HG02588 (cell line): ENCODE results near the gene CCDC120.

ENCODE experiments used
- ATAC-seq: cut with Tn5 transposase; IDR thresholded peaks from one replicate; pipeline ENCODE4 v1.9.1; 2021; ENCODE audit warnings: mild to moderate bottlenecking, moderate library complexity; ENCODE audit not compliant: unreplicated experiment

The CCDC120 gene

DNA sequence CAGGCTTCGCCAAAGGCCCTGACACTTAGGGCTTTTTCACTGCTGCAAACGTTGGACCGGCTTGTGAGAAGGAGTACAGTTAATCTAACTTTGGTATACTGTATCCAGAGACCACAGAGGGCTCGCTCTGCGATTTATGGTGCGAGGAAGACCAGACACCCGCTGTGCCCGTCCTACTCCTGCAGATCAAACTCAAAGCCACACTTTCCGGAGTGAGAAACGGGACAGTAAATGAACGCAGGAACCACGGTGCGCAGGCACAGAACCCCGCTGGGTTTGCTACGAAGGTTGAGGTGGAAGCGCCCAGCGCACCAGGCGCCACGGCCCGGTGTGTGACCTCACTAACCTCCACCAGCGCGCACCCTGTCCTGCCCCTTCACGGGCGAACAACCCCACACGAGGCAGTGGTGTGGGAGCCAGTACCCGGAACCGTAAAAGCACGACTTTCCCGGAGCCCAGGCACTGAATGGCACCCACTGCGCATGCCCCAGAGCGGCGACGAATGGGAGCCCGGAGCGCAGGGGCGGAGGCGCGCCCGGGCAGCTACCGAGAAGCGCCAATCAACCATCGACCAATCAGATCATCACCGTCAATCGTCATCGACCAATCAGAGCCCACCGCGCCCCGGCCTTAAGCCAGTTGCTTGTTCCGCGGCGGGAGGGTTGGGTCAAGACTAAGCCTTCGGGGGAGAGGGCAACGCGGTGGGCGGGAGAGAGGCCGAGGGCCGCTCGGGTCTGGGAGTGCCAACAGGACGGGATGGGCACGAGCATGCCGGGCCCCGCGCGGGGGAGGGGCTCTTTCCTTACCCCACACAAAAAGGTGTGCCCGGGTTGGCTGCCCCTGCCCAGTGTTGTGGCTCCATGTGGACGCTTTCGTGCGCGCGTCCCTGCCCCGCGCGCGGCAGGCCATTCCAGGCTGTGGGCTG lies 42.2 kb downstream of the CCDC120 start:
- peak; percentile 94 for ATAC-seq

DNA sequence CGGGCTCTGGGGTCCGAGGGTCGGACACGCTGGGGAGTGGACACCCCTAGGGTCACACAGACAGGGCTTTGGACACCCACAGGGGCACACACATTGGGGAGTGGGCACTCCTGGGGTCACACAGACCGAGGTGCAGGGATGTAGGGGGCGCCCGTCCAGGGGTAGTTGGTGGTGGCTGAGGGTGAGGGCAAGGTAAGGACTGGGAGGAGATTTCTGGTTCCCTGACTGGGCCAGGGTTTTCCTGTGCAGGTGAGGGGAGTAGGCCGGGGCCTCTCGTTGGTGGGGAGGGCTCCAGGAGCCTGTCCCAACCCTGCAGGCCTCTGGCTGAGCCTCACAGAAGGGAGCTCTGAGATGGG lies 42.8 kb downstream of the CCDC120 start:
- no peak for ATAC-seq

DNA sequence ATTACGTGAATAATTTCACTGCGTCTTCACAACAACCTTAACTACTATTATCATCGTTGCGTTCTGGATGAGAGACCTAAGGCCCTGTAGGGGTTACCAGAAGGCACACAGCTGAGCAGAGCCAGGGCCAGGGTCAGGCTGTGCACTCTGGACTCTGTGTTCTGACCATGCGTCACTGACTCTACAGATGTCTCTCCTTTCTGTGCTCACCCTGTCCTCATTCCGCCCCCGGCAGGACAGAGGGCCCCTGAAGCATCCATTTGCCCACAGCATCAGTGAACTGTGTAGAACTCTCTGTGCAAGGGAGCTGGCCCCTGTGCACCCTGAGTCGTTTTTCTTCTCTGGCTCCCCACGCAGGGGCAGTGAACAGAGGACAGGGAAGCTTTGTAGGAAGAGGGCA lies 43.4 kb downstream of the CCDC120 start:
- no peak for ATAC-seq

DNA sequence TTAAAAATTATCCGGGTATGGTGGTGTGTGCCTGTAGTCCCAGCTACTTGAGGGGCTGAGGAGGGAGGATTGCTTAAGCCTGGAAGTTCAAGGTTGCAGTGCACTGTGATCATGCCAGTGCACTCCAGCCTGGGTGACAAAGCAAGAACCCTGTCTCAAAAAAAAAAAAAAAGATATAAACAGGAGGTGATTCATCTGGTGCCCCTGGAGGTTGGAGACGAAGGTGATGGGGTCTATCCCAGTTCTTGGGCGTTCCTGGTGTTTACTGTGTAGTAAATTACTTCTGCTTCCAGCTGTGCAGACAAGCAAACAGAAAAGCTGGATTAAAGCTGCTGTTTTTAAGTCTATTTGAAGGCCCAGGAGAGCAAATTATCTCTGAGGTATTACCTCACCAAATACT lies 44.8 kb downstream of the CCDC120 start:
- ATAC-seq: no peak

DNA sequence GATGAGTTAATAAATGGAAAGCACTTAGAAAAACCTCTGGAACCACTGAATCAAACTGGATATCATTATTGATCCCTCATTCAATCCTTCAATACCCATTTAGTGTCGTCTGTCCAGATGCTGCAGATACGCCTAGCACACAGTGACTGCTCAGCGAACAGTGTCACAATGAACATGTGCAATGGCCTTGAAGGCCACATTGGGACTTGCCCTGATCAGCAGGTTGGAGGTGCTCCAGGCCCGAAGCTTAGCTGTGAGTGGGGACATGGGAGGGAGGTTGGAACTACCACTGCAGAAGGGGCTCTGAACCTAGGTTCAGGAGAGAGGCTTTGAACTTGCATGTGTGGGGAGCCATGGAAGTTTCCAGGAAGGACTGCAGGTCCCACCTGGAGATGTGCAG lies 47.5 kb downstream of the CCDC120 start:
- ATAC-seq: no peak

DNA sequence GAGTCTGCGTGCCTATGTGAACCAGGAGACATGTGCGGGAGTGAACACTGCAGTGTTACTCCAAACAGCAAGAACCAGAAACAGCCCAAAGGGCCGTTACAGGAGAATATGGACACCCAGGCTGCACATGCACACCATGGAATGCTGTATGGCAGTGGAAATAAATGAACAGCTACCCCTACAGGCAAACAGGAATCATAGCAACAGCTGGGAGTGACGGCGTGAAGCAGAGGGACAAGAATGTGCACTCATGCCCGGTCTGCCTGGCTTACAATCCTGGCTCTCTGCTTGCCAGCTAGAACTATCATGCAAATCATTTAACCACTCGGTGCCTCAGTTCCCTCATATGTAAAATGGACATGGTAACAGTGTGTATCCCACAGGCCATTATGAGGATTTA lies 48.1 kb downstream of the CCDC120 start:
- ATAC-seq: no peak

DNA sequence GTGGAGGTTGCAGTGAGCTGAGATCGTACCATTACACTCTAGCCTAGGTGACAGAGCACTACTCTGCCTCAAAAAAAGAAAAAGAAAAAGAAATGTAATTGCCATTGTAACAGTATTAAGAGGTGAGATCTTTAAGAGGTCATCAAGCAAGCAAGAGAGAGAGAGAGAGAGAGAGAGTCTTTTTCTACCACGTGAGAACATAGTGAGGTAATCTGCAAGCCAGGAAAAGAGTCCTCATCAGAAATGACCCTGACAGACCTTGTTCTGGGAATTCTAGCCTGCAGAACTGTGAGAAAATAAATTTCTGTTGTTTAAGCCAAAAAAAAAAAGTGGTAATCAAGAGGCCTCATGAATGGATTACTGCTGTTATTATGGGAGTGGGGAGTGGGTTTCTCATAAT lies 49.8 kb downstream of the CCDC120 start:
- ATAC-seq: no peak

DNA sequence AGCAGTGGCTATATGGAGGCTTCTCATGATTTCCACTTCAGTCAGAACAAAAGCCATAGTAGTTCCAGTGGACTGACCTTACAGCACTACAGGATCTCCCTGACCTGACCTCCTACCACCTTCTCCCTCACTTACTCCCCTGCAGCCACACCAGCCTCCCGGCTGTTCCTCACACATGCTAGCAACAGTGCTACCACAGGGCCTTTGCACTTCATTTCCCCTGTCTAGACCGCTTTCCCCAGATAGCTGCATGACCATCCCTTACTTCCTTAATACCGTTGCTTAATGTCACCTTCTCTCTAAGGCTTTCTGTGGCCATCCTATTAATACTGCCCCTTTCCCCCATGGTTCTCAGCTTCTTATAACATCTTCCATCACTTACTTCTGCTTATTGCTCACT lies 51.6 kb downstream of the CCDC120 start:
- no peak for ATAC-seq

DNA sequence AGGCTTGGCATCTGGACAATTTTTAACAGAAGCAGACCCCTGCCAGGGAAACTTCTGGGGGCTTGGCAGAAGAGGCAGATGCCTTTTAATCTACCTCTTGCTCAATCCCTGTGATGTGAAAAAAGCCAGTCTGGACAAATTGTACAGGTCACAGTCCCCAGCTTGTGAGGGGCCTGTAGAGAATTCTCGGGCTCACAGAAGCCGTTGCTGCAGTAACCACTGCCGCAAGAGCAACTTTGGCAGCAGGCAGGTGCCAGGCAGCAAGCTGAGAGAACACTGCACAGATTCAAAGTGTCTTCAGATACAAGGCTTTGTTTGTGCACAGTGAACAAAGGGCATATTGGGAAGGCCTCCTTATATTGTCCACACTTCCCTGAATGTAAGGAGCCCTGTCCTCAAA lies 53.0 kb downstream of the CCDC120 start:
- no peak for ATAC-seq

DNA sequence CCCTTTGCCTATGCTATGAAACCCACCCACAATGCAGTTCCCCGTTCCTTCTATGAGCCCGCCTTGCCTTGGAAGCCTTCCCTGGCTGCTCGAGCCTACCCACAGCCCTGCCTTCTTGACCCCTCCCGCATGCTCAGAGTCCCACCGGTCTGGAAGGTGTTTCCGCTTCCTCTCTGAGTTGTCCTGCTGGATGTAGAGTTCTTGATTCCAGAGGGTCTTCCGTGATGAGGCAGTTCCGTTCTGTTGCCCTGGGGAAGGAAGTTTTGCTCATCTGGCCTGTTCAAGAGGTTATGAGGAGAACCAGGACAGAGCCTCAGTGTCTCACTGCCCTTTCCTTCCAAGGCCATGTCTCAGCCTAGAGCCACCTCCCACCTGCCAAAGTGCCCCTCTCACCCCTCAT lies 57.3 kb downstream of the CCDC120 start:
- no peak for ATAC-seq

DNA sequence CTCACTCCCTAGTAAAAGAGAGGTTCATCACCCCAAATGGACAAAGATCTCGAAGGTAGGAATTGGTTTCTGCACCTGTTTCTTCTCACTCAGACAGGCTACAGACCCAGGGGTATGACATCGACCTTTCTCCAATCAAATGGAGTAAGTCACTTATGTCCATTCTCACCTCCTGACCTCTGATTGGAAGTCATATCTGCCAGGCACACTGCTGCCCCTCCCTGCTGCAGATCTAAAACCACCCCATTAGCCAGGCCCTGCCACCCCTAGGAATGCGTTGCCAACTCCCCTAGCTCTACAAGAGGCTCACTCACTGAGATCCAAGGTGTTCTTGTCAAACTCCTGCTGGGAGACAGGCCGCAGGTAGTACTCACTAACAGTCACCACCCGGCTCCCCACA lies 57.9 kb downstream of the CCDC120 start:
- ATAC-seq: no peak

DNA sequence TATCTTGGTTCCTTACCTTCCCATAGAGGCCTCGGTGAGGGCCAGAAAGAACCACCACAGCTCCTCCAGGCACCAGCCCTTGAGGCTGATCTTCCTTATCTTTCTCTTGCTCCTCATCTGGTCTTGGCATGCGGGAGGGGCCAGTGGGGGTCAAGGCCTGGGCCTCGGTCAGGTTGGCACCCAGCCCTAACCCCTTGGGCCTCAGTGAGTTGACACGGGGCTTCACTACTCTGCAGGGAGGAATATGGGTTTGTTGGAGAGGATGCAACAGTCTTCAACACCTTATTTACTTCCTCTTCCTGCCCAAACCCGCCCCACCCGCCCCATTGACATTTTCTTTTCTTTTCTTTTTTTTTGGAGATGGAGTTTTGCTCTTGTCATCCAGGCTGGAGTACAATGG lies 58.8 kb downstream of the CCDC120 start:
- ATAC-seq: no peak
